ENCODE measurements around the gene AGPAT1. TPM values are rescaled to one million over a fixed set of nuclear protein-coding genes. Genes with fewer than 3 reads are reported as not detected.
"Not testable (repeated sequence)": the region's sequence is repeated elsewhere in the genome, so short reads cannot be mapped to it uniquely, and the experiment has no call there.

Gene AGPAT1
- total RNA-seq, 1 experiment from 2014 or later = 55.6 TPM

- H4K20me1 ChIP-seq (ENCODE audit: insufficient read depth); H3K9me3 ChIP-seq (ENCODE audit: control insufficient read depth in 1 of 2, insufficient read depth in 1 of 2, low read depth in 1 of 2, low read length in 2 of 2); H3K27me3 ChIP-seq (ENCODE audit: insufficient read depth, low read length); H3K9ac ChIP-seq (ENCODE audit: low read length); H2AFZ ChIP-seq (ENCODE audit: low read depth, low read length, poor library complexity, severe bottlenecking); RAD21 ChIA-PET (ENCODE audit: low non-redundant PET in 1 of 2, low total read pairs in 2 of 2, uncharacterized antibody in 2 of 2, unreplicated experiment in 2 of 2); H3K9me2 ChIP-seq (ENCODE audit: insufficient read depth); BruUV-seq (replicated peaks); ATAC-seq; H3K4me3 ChIP-seq (replicated peaks in 1 of 2; ENCODE audit: low read depth in 1 of 2, low read length in 2 of 2); DNase-seq (ENCODE audit: low read depth, low spot score); intact Hi-C loops (cut with micrococcal nuclease): not testable (repeated sequence)
- H3K36me3 ChIP-seq (ENCODE audit: control insufficient read depth in 1 of 2, insufficient read depth in 2 of 2, low read length in 2 of 2) = peaks cover 5 to 10% of the 10 kb centered on the region in 2 experiments; a peak in 3 of 4 replicates
- peak overlapping the region; percentile 44; the same call in 1 of the 2 replicates for H3K27ac ChIP-seq (ENCODE audit: low read depth, low read length)
- H3K79me2 ChIP-seq (ENCODE audit: insufficient read depth, low read length) = peaks cover 13% of the 10 kb centered on the region
- ChIA-PET CTCF (interaction anchor here (1.3 kb wide), 1 partner anchor 9 kb away, joined by 4 read pairs; no protein-coding TSS in a partner anchor), POLR2A (interaction anchor here (0.7 to 1.2 kb wide), 3 partner anchors 9 to 607 kb away, joined by 3 to 11 read pairs (median 5); partner anchors contain the start of gene FKBPL)
- 0 out of 2 replicates have a peak overlapping the region, but pooled peaks have one; percentile 35 for H3K4me2 ChIP-seq (ENCODE audit: low read length)
- H3K4me1 ChIP-seq (ENCODE audit: control insufficient read depth in 1 of 2, insufficient read depth in 2 of 2, low read length in 2 of 2) = peaks cover 12 to 43% of the 10 kb centered on the region in 2 experiments
These were observed 10.4 kb upstream of the AGPAT1 start for GRCh38 chr6:32186151-32186840.

DNA sequence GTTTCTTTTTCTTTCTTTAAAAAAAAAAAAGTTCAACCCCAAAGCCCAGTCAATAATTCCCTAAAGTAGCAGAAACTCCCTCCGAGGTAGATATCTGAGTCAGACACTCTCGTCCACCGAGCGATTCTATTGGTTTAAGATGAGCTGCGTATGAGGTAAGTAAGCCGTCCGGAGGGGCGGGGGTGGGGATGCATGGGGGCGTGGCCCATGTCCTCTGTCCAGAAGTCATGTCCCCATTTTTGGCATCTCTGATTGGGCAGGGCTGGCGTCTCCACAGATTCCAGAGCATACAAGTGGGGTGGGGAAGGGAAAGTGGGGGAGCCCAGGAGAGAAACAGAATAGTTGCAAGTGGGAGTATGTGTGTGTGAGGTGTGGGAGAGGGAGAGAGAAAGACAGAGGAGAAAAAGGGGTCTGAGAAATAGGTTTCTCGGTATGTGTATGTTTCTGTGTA, 9.8 kb upstream of the AGPAT1 start:
- H3K9me2 ChIP-seq (ENCODE audit: insufficient read depth); H3K27me3 ChIP-seq (ENCODE audit: insufficient read depth, low read length); BruUV-seq (replicated peaks); RAD21 ChIA-PET (ENCODE audit: low non-redundant PET in 1 of 2, low total read pairs in 2 of 2, uncharacterized antibody in 2 of 2, unreplicated experiment in 2 of 2); H2AFZ ChIP-seq (ENCODE audit: low read depth, low read length, poor library complexity, severe bottlenecking); H4K20me1 ChIP-seq (ENCODE audit: insufficient read depth); H3K9me3 ChIP-seq (ENCODE audit: control insufficient read depth in 1 of 2, insufficient read depth in 1 of 2, low read depth in 1 of 2, low read length in 2 of 2); intact Hi-C loops (cut with micrococcal nuclease): not testable (repeated sequence)
- Histone ChIP-seq H3K4me3 (replicated peaks in 1 of 2; ENCODE audit: low read depth in 1 of 2, low read length in 2 of 2) (peak overlapping the region; percentile 13 to 23; a peak in 1 of 4 replicates), H3K79me2 (ENCODE audit: insufficient read depth, low read length) (peaks cover 13% of the 10 kb centered on the region), H3K36me3 (ENCODE audit: control insufficient read depth in 1 of 2, insufficient read depth in 2 of 2, low read length in 2 of 2) (peaks cover 10 to 11% of the 10 kb centered on the region in 2 experiments; a peak in 3 of 4 replicates), H3K9ac (ENCODE audit: low read length) (peak overlapping the region; percentile 33; the same call in 1 of the 2 replicates), H3K4me1 (ENCODE audit: control insufficient read depth in 1 of 2, insufficient read depth in 2 of 2, low read length in 2 of 2) (peaks cover 6 to 37% of the 10 kb centered on the region in 2 experiments), H3K4me2 (ENCODE audit: low read length) (peak overlapping the region; percentile 35), H3K27ac (ENCODE audit: low read depth, low read length) (peak overlapping the region; percentile 44; the same call in 1 of the 2 replicates)
- DNase-seq (ENCODE audit: low read depth, low spot score) (peak; percentile 81), ATAC-seq (peak; percentile 74)
- POLR2A ChIA-PET = interaction anchor here (0.7 to 1.2 kb wide), 5 partner anchors 10 to 786 kb away, joined by 3 to 11 read pairs (median 4); partner anchors contain the start of gene FKBPL
- CTCF ChIA-PET = interaction anchor here (1.3 kb wide), 1 partner anchor 10 kb away, joined by 4 read pairs; no protein-coding TSS in a partner anchor

Data from HCT116 (cell line).